ENCODE data around the gene P2RX6.
"Not testable (repeated sequence)": the region's sequence is repeated elsewhere in the genome, so short reads cannot be mapped to it uniquely, and the experiment has no call there.

Gene P2RX6

DNA sequence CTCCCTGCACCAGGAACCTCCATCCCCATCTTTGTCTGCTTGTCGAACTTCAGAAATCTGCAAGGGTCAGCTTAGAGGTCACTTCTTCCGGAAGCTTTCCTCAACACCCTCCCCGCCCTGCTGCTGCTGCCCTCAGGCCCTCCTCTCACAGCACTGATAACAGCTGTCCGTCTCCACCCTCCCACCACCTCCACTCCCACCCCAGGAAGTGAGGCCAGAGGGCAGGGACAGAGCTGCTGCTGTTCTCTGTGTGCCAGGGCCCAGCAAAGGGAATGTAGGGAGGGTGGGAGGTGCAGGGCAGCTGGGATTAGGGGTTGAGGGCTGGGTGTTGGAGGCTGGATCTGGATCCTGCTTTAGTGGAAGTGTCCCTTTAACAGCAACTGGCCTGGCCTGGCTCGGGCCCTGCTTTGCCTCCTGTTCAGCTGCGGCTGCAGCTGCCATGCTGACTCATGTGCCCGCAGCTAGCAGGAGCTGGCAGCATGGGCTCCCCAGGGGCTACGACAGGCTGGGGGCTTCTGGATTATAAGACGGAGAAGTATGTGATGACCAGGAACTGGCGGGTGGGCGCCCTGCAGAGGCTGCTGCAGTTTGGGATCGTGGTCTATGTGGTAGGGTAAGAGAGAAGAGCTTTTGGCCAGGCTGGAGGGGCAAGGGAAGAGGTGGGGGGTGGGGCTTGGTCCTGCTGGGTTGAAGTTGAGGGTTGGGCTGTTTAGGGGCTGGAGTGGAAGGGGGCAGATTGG lies at the start of gene P2RX6:
P2RX6 (plus strand) TSS at position 440 of the 740 bp plus-strand sequence; CDS start at position 450, 10 bp downstream.
- no peak for DNase-seq

DNA sequence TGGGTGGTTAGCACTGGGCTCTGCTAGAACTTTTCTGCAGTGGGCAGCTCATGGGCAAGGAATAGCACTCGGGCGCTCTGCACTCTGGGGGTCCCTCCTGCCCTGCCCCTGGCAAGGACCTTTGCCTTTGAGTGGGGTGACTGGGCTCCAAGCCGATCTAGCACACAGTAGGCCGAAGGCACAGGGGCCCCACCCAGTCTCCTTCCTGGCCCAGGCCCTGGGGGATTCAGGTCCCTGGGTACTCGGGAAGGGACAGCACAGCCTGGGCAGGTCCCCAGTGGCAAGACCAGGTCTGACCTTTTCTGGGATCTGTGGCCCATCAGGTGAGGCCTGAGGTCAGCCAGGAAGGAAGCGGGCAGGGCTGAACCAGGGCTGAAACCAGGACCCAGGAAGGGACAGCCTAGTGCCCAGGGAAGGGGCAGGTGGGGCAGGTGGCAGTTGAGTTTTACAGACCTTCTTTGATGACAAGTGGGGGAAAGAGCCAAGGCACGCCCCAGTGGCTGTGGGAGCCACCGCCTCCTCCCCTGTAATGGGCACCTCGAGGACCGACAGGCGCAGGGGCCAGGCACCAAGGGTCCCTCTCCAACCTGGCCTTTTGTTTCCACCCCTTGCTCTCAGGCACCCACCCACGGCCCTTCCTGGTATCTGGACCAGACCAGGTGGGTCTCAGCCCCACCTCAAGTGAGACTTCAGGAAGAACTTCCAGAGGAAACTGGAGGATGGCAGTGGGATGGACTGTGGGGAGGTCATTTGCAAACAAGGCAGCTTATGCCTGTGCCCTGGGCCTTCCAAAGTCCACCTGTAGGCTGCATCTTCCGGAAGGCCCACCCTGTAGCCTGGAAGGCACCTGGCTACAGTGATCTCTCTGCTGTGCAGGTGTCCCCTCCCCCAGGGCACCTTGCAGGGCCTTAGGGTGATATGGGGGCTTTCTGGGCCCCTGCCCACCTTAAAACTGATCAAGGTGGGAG lies 48.8 kb upstream of the P2RX6 start:
- DNase-seq, result no peak

DNA sequence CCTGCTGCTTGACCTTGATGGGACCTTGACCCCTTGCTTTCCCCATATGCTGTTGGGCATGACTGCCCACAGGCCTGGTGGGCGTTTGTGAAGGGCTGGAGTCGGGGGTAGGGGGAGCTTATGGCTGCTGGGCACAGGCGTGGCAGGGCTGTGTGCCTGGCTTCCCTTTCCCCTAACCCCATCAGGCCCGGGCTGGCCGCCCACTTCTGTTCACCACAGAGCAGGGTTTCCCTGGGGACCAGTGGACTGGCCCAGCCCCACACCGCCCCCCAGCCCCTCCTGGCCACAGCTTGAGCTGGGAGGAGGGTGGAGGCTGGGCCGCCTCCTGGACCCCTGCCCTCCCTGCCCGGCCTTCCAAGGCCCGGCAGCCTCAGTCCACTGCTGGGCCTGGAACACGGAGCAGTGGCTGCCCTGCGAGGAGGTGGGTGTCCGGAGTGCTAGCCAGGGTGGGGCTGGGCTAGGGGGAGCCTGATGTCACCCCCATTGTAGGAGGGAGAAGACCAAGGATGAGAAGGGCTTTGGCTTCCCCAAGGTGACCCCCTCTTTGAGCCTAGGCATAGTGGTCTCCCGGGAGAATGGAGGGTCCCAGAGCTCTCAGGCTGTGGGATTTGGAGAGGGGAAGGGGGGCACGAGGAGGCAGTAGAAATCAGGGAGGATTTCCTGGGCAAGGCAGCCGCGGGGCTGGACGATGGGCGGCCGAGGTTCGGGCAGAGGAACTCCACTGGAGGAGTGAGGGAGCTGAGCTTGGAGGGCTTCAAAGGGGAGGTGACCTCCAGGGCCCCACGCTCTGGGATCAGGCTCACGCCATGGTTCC lies 47.9 kb upstream of the P2RX6 start, which contains the start of gene AIFM3:
AIFM3 (plus strand) TSS at position 373 of the 814 bp plus-strand sequence. CDS start 690 bp downstream, outside the sequence.
- no peak for DNase-seq

DNA sequence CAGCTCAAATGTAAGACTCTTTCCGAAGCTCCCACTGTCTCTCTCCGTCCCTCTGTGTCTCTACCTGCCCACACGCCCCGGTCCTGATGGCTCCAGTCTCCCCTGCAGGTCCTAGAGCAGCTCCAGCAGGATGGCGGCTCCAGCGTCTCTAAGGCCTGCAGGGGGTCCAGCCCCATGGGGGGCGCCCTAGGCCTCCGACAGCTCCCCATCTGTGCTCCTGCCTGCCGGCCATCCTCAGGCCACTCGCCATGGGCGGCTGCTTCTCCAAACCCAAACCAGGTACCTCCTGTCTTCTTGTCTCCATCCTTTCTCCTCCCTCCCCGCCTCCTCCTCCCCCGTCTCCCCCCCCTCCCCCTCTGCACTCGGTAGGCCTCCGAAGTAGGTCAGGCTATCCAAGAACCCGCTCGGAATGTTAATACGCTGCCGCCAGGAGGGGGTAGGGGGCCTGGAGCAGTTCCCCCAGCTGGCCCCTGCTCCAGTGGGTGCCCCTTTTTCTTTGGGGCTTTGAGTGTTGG lies 47.2 kb upstream of the P2RX6 start:
- no peak for DNase-seq

DNA sequence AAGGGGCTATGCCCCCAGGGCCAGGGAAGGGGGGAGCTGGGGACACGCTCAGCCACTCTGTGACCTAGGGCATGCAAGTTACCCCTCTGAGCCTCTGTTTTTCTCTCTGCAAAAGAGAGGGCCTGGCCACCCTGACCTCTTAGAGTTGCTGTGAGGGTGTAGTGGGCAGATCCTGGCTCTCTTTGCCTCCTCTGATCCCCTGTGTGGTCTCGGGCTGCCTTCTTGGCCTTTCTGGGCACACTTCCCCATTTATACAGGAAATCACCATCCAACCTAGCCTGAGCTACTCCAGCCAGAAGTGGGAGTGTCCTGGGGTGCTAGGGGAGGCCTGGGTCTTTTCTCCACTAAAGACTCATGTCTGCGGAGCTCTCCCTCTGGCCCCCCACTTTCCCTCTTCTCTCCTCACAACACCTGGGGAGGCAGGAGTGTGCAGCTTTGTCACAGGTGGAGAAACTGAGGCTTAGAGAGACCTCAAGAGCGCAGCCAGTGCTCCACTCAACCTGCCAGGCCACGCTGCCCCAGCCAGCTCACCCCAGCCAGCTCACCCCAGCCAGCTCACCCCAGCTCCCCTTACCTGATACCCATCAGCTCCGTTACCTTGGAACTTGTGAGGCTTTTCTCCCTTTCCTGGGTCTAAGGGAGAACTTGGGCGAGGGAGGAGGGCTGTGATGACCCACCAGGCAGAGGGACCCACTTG lies 46.5 kb upstream of the P2RX6 start:
- no peak for DNase-seq

DNA sequence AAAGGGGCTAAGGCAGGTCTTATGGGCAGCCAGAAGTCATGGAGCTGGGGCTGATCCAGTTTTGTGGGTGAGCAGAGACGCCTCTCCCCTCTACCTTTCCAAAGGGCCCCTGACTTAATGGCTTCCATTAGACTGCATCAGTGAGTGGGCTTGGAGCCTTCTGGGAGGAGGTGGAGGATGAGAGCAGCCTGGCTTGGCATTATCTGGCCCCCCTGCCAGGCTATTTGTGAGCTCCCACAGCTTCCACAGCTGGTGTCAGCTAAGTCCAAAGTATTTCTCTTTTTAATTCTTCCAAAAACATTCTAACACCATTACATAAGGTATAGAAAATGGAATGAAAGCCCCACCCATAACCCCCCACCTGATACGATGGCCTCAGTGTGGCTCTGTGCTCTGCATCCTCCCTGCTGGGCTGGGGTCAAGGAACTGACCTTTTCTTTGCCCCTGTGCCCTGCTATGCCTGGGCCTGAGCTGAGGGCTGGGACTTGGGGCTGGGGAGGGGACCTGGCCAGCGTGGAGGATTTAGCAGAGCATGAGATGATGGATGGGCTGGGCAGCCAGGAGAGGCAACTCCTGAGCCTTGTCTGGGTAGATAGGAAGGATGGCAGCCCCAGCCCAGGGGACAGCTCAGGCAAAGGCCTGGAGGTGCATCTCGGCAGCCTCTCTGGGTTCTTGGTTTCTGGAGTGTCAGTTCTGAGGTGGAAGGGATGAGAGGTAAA lies 43.9 kb upstream of the P2RX6 start:
- no peak for DNase-seq

DNA sequence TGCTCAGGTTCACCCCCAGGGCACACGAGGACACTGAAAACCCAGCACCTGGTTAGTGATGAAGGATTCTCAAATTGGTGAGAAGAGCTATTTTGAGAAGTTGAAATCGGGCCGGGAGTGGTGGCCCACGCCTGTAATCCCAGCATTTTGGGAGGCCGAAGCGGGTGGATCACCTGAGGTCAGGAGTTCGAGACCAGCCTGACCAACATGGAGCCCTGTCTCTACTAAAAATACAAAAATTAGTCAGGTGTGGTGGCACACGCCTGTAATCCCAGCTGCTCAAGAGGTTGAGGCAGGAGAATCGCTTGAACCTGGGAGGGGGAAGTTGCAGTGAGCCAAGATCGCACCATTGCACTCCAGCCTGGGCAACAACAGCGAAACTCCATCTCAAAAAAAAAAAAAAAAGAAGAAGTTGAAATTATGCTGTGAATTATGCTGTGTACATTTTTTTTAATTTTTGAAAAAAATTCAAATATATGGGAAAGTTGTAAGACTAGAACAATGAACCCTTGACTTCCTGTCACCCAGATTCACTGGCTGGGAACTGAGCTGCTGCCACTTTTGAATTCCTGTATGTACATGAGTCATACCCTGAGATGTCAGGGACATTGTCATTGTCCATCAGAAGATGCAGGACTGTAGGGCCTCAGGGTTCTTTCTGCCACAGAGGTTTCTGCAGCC lies 42.8 kb upstream of the P2RX6 start:
- not testable (repeated sequence) for DNase-seq

DNA sequence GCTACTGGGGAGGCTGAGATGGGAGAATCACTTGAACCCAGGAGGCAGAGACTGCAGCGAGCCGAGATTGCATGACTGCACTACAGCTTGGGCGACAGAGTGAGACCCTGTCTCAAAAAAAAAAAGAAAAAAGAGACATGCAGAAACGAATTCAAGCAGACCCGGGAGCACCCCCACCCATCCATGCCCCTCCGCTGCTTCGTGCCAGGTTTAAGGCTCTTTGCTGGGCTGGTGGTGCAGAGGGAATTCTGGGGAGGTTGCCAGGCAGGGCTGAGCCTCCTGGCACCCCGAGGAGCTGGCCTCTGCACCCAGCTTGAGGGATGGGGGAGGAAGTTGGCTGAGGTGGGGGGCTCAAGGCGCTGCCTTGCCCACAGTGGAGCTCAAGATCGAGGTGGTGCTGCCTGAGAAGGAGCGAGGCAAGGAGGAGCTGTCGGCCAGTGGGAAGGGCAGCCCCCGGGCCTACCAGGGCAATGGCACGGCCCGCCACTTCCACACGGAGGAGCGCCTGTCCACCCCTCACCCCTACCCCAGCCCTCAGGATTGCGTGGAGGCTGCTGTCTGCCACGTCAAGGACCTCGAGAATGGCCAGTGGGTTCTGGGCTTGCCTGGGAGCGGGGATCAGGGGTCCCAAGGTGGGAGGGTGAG lies 41.9 kb upstream of the P2RX6 start:
- DNase-seq, result no peak

DNA sequence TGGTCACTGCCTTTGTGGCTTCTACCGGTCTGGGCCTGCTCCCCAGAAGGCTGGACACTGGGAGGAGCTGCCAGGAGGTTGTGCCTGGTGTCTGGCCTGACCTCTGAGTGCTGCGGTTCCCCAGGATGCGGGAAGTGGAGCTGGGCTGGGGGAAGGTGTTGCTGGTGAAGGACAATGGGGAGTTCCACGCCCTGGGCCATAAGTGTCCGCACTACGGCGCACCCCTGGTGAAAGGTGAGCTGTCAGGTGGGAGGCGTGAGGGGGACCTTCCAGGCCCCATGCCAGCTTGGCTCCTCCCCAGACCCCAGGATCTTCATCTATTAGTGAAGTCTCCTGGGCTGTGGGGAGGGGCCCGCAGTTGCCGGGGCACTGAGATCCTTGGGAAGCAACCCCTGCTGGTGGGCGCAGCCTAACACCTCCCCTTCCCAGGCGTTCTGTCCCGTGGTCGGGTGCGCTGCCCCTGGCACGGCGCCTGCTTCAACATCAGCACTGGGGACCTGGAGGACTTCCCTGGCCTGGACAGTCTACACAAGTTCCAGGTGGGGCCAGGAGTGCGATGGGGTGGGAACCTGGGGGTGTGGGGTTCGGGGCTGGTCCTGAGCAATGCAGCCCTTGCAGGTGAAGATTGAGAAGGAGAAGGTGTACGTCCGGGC lies 41.2 kb upstream of the P2RX6 start:
- DNase-seq, result no peak

DNA sequence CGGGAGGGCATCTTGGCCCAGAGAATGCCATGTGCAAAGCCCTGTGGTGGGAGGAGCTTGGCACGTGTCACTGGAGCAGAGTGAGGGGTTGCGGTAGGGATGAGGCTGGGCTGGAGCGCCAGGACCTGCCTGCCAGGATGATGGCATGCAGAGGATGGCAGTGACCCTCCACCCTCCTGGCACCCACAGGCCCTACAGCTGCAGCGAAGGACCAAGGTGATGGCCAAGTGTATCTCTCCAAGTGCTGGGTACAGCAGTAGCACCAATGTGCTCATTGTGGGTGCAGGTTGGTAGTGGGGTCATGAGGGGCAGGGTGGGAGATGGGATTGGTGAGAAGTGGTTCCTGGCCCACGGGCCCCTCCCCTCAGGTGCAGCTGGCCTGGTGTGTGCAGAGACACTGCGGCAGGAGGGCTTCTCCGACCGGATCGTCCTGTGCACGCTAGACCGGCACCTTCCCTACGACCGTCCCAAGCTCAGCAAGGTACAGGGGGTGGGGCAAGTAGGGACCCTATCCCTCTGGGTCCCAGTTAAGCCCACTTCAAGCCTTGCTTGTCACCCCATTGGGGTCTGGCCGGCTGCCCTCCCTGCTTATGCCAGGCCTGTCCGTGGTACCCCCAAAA lies 40.5 kb upstream of the P2RX6 start:
- DNase-seq, result no peak

DNA sequence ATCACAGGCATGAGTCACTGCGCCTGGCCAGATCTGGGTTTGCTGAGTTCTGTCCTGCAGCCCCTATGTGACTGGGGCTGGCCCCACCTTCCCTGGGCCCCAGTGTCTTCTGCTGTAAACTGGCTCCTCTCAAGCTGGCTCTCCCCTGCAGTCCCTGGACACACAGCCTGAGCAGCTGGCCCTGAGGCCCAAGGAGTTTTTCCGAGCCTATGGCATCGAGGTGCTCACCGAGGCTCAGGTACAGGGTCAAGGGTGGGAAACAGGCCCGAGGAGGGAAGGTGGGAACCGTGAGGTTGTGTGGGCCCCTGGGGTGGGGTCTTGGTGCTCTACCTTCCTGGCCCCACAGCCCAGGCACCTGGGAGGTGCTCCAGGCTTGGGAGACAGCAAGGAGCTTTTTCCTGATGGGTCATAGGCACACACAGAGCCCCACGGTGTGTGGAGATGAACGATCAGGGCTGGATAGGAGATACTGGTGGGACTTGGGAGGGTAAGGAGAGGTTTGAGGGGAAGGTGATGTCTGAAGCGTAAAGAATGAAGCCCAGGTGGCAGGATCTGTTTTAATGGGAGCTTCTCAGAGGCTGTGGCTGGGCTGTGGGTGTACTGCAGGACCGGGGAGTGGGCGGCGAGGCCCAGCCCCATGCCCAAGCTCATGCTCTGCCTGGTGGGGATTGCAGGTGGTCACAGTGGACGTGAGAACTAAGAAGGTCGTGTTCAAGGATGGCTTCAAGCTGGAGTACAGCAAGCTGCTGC lies 39.2 kb upstream of the P2RX6 start:
- no peak for DNase-seq

DNA sequence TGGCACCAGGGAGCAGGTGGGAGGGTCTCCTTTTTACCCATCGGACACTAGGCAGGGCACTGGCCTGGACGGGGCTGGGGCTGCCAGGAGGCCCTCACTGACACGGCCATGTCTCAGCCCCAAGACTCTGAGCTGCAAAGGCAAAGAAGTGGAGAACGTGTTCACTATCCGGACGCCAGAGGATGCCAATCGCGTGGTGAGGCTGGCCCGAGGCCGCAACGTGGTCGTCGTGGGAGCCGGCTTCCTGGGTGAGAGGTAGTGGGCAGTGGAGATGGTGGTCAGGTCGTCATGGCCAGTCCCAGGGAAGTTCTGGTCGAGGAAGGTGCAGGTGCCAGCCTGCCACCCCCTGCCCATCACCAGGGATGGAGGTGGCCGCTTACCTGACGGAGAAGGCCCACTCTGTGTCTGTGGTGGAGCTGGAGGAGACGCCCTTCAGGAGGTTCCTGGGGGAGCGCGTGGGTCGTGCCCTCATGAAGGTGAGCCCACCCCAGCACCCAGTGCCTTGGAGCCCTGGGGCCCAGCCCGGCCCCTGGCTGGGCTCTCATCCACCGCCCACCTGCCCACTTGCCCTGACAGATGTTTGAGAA lies 38.6 kb upstream of the P2RX6 start:
- no peak for DNase-seq

DNA sequence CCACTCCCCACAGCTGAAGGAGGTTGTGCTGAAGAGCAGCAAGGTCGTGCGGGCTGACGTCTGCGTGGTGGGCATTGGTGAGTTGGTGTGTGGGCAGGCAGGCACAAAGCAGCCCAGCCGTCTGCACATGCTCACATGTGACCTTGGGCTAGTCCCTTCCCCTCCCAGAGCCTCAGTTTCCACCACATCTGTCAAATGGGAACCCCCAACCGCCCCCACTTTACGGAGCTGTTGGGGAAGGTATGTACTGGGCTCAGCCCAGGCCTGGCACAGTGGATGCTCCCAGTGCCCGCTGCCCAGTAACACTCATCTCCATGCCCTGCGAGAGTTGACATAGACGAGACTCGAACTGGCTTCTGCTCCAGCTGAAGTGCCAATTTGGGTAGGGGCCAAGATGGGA lies 37.9 kb upstream of the P2RX6 start:
- DNase-seq, result no peak

DNA sequence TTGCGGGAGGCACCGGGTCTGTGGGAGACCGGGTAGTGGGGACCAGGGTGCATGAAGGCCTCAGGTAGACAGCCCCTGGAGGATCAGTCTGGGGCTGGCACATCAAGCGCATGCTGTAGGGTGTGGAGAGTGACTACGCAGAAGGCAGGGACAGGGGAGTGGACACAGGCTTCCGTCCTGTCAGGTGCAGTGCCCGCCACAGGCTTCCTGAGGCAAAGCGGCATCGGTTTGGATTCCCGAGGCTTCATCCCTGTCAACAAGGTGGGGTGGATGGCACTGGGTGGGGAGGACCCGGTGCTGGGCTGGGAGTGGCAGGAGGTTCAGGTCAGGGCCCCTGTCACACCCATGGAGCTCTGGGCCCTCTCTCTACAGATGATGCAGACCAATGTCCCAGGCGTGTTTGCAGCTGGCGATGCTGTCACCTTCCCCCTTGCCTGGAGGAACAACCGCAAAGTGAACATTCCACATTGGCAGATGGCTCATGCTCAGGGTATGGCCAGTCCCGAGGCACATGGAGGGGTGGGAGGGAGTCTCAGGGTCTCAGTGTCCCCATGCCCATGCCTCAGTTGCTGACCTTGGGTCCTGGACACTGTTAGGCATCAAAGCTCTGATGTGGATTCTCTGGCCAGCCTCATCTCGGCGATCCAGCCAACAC lies 37.3 kb upstream of the P2RX6 start:
- no peak for DNase-seq

DNA sequence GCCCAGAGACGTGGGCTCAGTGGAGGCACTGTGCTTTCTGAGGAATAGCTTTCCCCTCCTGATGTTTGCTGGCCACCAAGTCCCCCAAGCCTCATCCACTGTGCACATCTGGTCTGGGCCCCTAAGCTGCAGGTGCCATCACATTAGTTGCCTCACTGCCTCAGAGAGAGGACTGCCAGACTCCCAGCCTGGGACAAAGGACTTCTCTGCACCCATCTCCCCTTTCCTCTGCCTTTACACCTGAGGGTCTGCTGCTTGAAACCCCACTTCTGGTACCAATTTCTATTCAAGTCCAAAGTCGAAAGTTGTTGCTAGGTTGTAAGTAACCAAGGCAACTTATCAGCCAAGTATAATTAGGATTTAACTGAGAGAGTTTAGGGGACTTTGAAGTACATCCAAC lies 36.5 kb upstream of the P2RX6 start:
- DNase-seq, result no peak

DNA sequence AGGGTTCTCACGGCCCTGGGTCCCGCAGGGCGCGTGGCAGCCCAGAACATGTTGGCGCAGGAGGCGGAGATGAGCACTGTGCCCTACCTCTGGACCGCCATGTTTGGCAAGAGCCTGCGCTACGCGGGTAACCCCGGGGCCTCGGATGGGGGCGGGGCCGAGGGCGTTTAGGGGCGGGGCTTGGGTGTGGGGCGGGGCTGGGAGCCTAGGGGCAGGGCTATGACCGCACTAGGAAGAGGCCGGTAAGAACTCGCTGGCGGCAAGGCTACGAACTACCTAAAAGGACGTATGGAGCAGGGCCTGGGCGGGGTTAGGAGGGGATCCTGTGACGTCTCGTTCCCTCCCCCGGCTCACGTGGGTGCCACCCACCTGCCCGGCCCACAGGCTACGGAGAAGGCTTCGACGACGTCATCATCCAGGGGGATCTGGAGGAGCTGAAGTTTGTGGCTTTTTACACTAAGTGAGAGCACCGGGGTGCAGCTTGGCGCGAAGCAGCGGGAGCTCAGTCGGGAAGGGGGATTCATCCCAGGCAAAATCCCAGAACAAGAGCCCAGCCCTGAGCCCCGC lies 35.6 kb upstream of the P2RX6 start:
- DNase-seq, result peak; percentile 64 to 76

DNA sequence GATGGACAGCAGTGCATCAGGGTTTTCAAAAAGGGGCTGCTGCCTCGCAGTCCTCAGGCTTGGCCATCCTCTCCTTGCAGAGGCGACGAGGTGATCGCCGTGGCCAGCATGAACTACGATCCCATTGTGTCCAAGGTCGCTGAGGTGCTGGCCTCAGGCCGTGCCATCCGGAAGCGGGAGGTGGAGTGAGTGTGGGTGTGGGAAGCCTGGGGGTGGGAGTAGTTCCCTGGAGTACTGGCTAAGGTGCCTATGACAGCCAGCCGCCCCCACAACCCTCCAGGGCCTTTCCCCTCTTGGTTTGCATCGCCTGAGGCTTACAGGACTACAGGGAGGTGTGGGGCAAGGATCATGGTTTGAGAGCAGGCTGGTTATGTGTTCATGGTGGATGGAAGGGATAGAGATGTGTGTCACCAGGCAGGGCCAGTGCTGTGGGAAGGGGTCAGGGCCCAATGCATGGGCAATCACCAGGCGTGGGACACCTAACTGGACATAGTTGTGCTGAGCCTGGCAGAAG lies 35.0 kb upstream of the P2RX6 start:
- no peak for DNase-seq
